HG02798 (cell line): ENCODE results near the gene UBL3.
A peak's percentile ranks its signal among the peaks of the same experiment; 100 is the strongest.

ENCODE experiments used
- ATAC-seq: cut with Tn5 transposase; IDR thresholded peaks from one replicate; pipeline ENCODE4 v1.9.1; 2021; ENCODE audit warnings: mild to moderate bottlenecking; ENCODE audit not compliant: unreplicated experiment, poor library complexity

UBL3 gene

DNA sequence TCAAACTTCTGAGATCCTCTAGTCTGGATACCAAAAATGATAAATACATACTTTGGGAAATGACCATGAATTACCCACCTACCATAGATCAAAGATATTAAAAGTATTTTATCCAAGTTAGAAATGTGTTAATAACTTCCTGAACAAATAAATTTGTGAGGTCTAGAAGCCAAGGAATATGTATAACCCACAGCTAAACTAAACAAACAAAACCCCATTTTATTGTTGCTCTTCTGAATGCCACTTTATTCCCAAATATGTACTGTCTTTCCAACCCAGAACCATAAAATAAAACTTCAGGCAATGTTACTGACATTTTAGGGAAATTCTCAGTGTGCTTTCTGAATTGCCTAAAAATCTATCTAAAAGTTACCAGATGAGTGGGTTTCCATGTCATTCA is 35.1 kb downstream of the UBL3 start:
- no peak for ATAC-seq

DNA sequence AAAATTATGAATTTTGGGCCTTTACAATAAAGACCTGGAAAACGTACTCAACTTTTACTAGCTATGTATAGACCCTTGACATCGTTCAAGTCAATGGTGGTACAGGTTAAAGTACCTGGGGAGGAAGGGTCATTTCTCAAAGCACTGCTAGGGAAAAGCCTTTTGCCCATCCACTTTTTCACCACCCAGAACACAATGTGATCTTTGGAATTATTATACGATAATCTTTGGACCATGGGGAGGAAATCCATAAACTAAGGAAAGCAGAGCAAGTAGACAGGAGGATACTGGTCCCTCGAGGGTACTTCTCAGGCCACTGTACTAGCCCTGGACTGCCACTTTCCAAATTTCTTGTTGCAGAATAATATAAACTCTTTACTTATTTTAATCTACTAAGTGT is 39.5 kb downstream of the UBL3 start:
- no peak for ATAC-seq

DNA sequence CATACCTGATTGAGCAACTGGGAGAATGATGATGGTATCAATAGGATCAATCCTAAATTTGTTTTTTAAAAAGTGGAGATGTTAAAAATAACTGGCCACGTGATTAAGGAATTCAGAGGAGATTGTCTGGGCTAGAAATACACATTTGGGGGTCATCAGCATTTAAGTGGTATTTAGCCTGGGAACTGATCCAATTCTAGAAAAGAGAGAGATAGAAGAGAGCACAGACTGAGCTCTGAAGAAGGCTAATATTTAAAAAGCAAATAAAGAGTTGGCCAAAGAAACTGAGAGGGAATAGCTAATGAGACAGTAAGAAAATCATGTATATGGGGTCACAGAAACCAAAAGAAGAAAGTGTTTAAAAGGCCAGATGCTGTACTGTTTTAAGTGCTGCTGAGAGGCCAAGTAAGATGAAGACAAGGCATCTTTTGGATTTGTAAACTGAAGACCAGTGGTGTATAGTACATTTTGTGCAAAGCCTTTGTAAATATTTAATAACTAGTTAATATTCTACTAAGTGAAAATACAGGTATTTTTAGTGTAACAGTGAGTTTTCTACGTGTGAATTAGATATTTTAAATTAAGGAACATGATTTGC is 40.2 kb downstream of the UBL3 start:
- peak; percentile 60 for ATAC-seq

DNA sequence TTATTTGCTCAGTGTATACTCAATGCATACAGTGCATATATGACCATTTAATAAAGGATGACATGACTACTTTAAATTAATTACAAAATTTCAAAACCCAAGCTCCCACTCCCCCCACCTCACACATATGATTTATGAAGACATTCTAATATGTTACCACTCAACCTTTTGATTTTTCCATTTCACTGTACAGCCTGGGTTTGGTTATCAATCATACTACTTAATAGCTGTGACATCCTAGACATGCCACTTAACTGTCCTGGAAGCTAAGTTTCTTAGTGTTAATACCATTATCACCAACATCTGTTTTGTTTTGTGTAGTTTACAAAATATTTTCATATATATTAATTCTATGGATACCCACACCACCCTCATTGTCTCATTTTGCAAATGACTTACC is 42.2 kb downstream of the UBL3 start:
- no peak for ATAC-seq

DNA sequence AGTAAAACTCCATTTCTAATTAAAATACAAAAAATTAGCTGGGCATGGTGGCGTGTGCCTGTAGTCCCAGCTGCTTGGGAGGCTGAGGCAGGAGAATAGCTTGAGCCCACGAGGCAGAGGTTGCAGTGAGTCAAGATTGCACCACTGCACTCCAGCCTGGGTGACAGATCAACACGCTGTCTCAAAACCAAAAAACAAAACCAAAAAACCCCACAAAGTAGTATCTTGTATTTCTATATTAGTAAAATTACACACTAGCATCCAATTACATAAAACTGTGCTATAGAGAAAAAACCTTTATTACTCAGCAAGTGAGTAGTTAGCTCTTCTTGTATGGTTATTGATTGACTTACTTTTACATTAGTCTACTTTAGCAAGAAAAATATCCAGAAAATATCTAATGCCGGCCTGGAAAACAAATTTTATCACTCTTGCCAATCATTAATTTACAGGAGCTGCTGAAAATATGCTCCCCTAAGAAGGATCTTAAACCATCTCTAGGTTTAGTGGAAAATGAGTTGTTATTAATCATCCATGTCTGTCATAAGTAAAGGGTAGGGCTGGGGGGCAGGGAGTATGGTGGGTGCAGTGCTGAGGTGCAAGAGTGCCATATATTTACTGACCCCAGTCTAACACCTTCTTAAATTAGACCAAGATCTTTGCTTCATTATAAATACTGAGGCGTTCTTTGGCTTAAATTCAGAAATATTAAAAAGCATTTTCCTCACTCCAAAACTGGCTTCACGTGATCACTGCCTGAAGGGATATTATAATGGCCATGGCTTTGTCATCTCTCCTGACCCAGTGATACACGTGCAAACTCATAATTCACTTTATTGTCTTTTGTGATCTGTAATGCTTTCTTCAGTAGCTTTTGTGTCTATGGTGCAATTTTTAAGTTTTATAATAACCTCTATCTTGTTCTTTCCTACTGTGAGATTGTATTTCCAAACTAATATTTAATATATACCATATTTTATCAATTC is 44.1 kb downstream of the UBL3 start:
- no peak for ATAC-seq

DNA sequence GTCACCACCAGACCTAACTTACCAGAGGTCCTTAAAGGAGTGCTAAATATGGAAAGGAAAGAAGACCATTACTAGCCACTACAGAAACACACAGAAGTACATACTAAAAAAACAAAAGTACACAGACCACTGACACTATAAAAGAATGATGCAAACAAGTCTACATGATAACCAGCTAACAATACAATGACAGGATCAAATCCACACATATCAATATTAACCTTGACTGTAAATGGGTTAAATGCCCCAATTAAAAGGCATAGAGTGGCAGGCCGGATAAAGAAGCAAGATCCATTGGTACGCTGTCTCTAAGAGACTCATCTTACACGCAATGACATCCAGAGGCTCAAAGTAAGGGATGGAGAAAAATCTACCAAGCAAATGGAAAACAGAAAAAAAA is 47.2 kb downstream of the UBL3 start:
- ATAC-seq, result no peak

DNA sequence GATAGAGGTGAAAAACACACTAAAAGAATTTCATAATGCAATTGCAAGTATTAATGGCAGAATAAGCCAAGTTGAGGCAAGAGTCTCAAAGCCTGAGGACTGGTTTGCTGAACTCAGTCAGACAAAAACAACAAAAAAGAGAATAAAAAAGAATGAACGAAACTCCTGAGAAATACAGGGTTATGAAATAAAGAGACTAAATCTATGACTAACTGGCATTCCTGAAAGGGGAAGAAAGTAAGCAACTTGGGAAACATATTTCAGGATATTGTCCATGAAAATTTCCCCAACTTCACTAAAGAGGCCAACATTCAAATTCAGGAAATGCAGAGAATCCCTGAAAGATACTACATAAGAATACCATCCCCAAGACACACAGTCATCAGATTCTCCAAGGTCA is 47.8 kb downstream of the UBL3 start:
- ATAC-seq, result no peak

DNA sequence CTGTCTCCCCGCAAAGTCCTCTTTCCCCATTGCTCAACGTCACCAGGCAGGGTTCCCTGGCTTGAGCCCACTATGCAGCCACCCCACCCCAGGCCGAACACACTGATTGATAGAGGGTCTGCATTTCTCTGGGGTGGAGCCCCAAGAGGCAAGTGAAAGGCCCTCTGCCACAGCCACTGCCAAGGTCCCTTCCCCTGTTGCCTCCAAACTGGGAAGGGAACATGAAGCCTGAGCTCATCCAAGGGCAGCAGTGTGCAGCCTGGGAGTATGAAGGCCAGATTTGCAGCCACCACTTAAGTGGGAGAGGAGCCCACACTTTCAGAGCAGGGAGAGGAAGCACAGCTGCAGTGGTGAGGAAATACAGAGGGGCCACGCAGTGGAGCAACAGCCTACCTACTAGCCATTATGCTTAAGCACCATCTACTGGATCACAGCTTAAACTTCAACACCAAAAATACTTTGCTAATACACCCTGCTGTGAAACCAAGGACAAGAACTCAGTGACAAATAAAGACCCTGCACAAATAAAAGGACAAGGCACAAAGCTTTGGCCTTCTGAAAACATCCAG is 48.6 kb downstream of the UBL3 start:
- ATAC-seq, result no peak

DNA sequence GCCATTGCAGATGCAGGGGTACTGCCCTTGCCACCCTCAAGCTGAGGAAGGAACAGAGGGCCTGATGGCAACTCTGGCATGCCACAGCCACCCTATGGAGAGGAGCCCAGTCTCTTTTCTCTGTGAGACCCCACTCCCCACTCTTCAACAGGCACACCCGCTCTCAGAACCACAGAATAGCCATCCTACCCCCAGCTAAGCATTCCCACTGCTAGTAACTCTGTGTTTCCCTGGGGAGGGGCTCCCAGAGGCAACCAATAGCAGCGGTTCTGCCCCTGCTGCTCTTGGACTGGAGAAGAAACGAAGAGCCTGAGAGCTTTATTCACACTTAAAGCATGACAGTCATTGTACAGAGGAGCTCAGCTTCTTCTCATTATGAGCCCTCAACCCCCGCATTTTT is 49.3 kb downstream of the UBL3 start:
- ATAC-seq, result no peak

DNA sequence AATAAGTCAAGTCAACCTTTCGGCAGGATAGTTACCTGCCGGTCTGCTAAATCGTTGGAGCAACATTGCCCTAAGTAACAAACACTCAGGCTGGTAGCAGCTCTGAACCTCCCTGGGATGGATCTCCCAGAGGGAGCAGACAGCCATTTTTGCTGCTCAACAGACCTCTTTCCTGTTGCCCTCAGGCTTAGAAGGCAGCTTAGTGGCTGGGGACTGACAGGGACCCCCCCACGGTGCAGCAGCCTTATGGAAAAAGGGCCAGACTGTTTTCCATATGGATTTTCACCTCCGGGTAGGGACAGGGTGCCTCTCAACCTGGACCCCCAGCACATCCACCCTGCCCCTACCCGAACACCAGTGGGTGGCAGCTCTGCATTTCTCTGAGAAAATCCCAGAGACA is 49.7 kb downstream of the UBL3 start:
- ATAC-seq, result no peak

DNA sequence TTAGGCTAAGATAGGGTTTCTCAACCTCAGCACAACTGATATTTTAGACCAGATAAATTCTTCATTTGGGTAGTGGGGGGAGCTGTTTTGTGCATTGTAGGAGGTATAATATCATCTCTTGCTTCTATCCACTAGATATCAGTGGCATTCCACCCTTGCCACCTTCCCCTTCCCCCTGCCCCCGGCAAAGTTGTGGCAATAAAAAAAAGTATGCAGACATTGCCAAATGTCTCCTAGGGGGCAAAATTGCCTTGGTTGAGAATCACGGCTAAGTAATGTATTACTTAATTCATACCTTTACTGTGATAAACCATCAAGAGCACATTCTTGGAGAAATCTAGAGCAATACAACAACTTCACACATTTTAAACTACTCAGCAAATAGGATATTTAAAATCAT is 51.4 kb downstream of the UBL3 start:
- no peak for ATAC-seq

DNA sequence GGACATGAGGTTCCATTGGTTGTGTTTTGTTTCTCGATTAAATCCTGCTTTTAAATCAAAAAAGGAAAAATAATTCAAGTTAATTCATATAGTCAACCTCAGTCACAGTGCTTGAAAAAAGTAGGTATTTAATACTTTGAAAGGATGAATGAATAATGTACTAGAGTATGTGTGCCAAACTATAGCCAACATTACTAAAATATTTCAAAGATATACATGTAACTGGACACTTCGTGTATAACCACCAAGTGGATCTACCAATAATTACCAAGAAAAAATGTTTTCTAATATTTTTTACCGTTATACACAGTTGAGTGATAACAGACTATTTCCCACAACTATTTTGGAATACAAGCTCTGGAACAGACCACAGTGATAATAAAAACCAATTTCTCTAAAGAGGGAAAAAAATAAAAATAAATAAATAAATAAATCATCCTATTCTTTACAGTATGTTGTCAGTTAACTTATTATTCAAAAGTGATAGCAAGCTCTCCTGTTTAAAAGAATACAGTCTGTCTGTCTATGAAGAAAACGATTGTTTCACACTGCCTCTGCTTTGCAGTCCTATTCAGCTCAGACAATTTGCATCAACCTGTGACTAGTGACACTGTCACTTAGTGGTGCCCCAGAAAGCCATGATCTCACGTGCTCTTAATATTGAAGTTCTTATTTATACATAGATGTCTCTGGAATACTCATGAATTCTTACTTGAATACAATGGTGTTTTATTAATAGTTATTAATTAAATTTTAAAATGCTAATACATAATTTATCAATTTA is 58.2 kb downstream of the UBL3 start:
- ATAC-seq, result no peak

DNA sequence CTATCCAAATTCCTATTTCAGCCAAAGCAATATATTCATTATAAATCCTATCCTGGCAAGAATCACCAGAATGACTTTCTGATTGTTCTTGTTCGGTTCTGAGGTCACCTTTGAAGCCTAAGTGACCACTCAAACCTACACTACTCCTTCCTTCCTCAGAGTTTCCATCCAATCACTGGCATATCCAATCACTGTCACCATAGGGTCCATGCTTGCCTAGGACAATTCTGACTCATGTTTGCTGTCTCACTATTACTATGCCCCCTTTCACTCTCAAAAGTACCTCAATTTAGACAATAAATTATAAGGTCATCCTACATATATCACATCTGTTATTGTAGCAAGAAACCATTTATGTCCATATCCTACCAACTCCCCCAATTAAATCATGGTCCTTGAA is 58.9 kb downstream of the UBL3 start:
- ATAC-seq, result no peak

DNA sequence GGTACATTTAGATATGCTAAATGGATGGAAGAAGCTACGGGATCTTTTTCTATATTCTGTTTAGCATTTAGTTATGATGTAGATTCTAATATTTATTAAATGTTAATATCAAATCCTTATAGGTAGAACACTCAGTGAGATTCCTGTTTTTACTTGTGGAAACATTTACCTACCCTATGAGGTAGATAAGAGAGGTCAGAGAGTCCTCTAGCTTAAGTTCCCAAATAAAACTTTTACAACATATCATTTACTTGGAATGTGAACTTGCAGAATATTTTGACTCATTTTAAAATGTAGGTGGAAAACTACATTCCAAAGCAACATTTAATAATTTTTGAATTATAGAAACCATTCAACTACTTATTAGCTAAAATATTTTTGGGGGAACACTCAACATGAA is 63.7 kb downstream of the UBL3 start:
- no peak for ATAC-seq

DNA sequence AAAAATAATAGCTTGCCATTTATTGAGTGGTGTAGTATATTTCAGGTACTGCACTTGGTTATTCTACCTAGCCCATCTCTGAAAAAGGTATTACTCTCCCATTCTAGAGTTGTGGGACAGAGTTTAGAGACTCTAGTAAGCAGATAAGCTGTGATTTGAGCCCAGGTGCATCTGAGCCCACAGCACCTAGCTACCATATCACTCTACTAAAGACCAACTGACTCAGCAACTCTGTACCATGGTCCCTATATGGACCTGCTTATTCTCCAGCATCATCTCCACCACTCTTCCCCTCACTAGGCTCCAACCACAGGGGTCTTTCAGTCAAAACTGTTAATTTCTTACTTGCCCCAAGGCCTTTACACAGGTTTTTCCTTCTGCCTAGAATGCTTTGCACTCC is 64.4 kb downstream of the UBL3 start:
- ATAC-seq, result no peak

DNA sequence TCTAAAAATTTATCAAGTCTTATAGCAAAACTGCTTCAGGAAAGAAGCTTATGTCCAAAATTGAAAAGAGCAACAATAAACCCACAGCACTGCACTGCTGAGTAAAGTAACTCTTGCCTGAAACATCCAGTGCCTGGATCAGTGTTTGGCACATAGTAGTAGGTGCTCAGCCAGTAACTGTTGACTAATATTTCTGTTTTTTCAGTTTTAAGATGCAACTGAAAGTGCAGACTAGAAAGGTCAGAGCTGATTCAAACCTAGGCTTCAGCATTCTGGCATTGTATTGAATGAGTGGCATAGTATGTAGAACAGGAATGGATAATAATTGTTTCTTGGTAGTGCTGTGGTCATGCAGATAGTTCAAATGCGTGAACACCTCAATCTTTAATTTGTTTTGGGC is 67.6 kb downstream of the UBL3 start:
- no peak for ATAC-seq

DNA sequence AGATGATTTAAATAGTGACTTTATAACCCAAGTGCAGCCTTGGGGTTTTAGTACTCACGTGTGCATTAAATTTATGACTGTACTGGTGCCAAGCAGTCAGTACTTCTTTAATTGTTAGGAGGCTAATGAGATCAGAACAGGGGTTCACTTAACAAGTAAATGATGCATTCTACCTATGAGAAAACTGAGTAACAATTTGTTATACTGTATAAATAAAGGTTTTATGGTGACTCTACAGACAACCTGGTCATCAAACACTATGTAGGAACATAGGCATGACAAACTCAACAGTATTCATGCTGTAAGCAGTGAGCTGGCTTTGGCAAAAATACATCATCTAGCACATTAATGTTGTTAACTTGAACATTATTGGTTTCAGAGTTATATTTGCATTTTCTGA is 75.6 kb downstream of the UBL3 start:
- no peak for ATAC-seq

DNA sequence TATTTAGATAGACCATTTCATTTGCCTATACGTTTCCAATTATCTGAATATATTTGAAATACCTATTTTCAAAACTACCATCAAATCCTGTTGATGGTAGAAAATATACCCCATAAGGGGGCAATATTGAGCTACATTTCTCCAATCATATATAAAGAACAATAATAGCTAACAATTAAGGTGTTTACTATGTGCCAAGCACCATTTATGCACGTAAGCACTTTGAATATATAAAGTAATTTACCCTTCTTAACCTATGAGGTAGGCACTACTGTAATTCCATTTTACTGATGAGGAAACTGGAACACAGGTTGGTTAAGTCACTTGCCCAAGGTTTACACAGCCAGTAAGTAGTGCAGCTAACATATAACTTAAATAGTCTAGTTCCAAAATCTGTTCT is 79.2 kb downstream of the UBL3 start:
- ATAC-seq, result no peak

DNA sequence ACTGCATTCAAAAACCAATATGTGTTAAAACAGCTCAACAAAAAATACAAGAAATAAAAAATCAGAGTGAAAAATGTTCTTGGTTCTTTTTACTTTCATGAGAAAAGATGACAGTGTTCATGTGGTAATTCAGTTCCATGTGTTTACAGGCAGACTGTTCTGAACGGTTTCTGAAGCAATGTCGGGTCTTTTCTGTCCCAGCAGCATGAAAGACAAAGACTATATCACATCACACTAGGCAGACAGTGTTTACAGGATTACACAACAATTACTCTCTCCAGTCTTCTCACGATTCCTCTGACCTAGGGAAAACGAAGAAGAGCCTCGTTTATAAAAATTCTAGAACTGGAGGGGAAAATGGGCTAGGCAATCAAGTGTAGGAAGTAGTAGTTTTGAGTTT is 83.4 kb downstream of the UBL3 start:
- no peak for ATAC-seq

DNA sequence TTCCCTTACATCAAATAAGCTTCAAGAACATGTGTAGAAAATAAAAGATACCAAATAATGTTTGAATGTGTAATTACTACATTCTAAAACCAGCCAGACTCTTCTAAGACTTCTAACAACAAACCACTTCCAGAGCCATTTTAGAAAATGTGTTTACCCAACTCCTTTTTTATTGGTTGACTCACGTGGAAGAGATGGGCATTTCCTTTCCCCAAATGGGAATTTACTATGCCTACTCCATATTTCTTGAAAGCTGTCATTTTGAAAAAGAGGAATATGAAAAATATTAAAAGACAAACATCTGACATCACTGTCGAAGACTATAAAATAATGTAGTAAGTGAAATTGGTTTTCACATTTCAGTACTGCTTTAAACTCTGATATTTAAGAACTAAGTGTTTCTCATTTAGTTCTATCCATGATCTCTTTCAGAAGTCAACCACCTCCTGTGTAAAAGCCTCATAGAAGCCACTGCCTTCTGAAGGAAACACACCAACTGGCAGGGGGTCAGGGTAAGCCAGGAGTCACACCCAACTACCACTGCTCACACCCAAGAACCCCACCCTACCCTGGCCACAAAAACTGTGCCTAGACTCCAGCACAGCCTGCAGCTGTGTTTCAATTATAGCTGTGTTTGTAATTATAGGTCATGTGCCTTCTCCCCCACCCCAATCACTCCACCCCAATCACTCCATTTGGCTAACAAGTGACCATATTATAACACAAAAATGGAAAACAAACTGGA is 86.8 kb downstream of the UBL3 start:
- no peak for ATAC-seq
